Measurements from ENCODE around the gene CHN2.

GRCh38 chr7:29518616-29519015 is 324.0 kb downstream of the CHN2 start:
- TF ChIP-seq EP300 (conservative IDR thresholded peaks at IDR 0.05; ENCODE audit: poor library complexity, severe bottlenecking) (no peak), CTCF (IDR thresholded peaks at IDR 0.05; ENCODE audit: poor library complexity, severe bottlenecking) (no peak), TAF1 (IDR thresholded peaks at IDR 0.05; ENCODE audit: low read depth) (no peak), REST (IDR thresholded peaks at IDR 0.05; ENCODE audit: borderline replicate concordance) (no peak), RAD21 (conservative IDR thresholded peaks at IDR 0.05) (no peak), POLR2AphosphoS5 (IDR thresholded peaks at IDR 0.05) (no peak), EZH2 (IDR thresholded peaks at IDR 0.05; ENCODE audit: borderline replicate concordance, insufficient read depth, low read length, poor library complexity, severe bottlenecking) (no peak)
